GM19397 (cell line): ENCODE data around the gene AKT1.
"Not testable (repeated sequence)": the region's sequence is repeated elsewhere in the genome, so short reads cannot be mapped to it uniquely, and the experiment has no call there.

Experiments used
- ATAC-seq: cut with Tn5 transposase; IDR thresholded peaks from one replicate; pipeline ENCODE4 v1.9.1; 2021; ENCODE audit warnings: mild to moderate bottlenecking, moderate library complexity; ENCODE audit not compliant: unreplicated experiment

Gene AKT1

DNA sequence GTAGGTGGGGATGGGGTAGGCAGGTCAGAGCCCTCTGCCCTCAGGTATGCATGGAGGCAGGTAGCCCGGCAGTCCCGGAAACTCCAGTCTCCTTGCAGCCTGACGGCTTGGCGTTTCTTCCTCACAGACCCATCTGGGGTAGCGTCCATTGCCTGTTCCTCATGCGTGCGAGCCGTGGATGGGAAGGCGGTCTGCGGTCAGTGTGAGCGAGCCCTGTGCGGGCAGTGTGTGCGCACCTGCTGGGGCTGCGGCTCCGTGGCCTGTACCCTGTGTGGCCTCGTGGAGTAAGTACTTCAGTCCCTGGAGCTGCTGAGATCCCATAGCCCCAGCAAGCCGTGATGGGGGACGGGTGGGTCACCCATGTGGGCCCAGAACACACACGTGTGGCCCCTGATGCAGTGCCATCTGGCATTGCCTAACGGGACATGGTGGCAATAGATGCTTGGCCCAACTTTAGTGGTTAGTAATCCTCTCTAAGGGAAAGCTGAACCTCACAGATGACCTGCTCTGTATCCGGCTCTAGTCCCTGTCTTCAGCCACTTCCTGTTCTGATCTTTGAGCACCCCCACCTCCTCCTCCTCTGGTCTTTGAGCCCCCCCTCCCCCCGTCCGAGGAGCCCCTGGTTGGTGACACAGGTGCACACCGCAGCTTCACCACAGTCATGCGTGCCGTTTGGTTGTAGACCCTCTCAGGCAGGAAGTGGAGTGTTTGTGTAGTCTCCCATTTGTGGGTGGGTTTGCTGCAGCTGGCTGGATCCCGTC is 38.9 kb downstream of the AKT1 start:
- no peak for ATAC-seq

DNA sequence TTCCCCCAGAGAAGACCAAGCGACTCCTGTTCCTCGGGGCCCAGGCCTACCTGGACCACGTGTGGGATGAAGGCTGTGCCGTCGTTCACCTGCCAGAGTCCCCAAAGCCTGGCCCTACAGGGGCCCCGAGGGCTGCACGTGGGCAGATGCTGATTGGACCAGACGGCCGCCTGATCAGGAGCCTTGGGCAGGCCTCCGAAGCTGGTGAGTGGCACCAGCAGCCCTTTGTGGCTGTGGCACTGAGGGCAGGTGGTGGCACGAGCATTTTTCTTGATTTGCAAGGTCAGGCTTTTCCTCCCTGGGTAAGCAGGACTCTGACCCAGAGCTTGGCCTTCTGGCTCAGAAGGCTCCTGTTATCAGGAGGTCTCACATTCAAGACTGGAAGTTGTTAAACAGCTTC is 39.9 kb downstream of the AKT1 start:
- no peak for ATAC-seq

DNA sequence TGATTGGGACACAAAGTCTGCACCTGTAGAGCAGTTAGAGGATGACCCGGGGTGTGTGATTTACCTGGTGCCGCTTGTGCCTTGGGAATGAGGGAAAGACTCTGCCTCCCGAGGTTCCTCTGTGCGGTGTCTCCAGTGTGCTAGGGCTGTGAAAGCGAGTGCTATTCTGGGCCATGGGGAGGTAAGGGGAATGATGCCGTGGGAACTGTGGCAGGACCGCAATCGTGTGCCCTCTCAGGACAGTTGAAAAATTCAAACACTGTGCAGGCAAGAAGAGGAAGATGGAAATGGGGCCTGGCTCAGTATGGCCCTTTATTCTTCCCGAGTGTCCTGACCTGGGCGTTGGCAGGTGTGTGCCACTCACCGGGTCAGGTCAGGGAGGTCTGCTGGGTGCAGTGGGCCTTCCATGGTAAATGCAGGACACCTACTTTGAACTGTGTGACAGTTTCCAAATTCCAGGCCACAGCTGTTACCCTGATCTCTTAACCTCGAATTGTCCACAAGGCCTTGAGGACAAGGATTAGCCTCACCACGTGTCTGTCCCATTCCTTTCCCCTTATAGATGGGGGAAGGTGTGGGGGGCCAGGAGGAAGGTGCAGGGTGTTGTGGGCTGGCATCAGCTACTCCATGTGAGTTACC is 41.2 kb downstream of the AKT1 start:
- ATAC-seq = no peak

DNA sequence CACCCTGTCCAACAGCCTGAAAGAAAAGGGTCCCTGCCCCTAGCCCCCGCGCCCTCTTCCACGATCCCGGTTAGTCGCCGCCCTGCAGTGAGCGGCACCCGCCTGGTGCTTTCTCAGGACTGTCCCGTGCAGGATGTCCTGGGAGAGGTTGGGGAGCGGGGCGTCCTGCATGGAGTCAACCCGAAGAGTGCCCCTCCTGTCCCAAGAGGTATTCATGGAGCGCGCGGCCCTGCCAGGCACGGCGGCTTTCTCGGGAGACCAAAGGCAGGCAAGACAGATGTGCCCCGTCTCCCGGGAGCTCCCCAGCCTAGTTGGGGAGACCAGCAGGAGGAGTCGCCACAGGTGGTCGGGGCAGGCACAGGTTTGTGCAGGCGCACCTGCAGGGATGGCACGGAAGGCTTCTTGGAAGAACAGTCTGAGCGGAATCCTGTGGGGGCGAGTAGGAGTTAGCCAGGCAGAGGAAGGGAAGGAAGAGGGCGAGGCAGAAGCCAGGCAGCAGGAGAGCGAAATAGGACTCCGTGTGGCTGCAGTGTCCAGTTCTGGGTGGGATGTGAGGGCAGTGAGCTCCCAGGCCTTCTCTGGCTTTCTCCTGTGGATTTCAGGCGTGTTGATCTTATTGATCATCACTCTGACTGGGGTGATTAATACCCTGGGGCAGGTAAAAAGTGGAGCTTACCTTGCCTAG is 41.9 kb downstream of the AKT1 start:
- ATAC-seq = no peak

DNA sequence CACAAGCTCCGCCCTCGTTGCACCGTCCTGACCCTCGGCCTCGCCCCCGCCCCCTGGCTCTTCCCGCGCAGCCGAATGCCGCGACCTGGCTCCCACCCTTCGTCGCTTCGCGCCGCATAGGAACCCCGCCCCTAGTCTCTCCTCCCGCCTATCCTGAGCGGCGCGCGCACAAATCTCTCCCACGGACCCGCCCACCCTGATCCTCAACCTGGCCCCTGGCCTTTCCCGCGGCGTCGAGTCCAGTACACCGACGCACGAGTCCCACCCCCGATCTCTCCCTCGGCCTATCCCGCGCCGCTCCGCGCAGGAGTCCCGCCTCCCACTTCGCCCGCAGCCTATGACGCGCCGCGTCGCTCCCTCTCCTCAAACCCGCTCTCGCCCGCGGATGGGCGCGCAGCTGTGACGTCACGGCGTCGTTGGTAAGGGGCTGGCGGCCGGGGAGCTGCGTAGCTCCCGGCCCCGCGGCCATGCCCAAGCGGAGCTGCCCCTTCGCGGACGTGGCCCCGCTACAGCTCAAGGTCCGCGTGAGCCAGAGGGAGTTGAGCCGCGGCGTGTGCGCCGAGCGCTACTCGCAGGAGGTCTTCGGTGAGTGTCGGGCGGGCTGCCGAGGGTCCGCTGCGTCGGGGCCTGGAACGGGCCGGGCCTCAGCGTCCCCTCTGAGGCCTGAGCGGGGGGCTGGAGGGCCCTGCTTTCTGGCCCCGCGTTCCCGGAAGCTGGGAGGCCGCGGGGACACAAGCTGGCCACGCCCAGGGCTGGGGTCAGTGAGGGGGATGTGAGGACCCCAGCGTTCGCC is 42.6 kb downstream of the AKT1 start, which contains the start of gene SIVA1:
Gene SIVA1, plus strand, starts transcription at position 413 of the 793 bp plus-strand sequence. Its CDS starts 55 bp downstream, at position 468.
- peak; percentile 89 for ATAC-seq

DNA sequence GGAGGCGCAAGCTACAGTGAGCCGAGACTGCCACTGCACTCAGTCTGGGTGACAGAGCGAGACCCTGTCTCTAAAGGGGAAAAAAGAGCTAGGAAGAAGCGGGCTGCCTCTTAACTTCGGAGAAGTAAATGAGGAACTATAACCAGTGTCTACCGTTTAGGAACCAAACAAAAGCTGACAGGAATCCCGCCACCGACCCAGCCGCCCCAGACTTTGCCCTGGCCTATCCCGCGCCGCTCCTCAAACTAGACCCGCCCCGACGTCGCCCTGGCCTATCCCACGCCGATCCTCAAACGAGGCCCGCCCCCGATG is 43.2 kb downstream of the AKT1 start:
- no peak for ATAC-seq

DNA sequence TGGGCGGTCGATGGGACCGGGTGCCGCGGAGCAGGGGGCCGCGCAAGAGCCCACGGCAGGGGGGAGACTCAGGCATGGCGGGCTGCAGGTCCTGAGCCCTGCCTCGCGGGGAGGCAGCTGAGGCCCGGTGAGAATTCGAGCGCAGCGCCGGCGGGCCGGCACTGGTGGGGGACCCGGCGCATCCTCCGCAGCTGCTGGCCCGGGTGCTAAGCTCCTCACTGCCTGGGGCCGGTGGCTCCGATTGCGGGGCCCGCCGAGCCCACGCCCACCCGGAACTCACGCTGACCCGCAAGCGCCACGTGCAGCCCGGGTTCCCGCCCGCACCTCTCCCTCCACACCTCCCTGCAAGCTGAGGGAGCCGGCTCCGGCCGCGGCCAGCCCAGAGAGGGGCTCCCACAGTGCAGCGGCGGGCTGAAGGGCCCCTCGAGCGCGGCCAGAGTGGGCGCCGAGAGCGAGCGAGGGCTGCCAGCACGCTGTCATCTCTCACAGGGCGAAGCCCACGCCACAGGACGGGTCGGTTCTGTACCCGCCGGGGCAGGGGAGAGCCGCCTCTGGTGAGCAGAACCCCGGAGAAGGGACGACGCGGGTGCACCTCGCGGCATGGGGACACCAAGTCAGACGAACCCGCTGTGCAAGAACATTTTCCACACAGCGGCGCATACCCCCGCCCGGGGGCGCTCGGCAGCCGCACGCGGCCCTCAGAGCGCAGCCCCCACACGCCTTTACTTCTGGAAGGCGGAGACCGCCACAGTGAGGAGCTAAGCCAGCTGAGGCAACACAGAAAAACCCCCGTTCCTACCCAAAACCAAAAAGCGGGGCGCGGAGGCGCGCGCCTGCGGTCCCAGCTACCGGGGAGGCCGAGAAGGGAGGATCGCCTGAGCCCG is 43.8 kb downstream of the AKT1 start:
- no peak for ATAC-seq

DNA sequence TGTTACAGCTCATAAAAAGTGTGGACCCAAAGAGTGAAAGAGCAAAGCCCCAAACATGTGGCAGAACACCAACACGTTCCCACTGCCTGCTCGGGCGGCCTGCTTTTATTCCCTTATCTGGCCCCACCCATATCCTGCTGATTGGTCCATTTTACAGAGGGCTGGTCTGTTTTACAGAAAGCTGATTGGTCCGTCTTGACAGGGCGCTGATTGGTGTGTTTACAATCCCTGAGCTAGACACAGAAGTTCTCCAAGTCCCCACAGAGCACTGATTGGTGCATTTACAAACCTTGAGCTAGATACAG is 44.8 kb downstream of the AKT1 start:
- not testable (repeated sequence) for ATAC-seq

DNA sequence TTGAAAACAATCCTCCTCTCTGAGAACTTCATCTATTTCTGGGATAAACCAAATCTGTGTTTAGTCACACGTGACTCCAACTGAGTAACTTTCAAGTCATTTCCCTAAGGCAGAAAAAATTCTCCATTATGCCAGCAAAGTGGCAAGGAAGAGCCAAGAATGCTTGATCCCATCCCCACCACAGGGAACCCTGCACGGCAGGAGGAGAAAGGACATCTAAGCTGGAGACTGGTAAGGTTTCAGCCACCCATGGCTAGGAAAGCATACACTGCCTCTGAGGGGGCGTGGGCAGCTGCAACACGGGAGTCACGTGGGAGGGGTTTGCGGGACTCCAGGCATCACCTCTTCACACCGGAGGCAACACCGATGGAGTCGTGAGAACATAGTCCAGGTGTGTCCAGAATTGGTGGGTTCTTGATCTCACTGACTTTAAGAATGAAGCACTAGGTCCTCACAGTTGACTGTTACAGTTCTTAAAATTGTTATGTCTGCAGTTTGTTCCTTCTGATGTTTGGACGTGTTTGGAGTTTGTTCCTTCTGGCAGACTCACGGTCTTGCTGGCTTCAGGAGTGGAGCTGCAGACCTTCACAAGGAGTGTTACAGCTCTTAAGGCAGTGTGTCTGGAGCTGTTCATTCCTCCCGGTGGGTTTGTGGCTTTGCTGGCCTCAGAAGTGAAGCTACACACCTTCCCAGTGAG is 45.3 kb downstream of the AKT1 start:
- ATAC-seq = no peak

DNA sequence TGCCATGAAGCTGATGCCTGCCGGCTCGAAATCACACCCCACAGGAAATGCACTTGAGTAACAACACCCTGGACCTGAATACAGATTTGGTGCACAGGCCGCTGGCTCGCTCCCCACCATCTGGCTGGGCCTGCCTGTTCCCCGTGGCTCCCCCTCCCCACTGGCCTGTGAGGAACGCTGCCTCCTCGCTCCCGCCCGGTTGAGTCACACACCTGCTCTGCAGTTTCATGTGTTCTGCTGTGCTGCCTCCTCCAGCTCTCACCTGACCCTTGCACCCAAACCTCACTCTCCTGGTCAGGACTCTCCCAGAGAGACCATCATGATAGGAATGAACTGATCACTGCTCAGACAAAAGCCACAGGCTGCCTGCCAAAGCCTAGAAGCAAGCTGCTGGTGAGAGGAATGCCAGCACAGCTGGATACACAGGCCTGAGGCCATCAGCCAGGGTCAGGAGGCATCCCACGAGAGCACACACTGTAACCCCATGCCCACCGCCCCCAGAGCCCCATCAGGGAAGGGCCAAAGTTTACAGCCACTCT is 46.4 kb downstream of the AKT1 start:
- no peak for ATAC-seq

DNA sequence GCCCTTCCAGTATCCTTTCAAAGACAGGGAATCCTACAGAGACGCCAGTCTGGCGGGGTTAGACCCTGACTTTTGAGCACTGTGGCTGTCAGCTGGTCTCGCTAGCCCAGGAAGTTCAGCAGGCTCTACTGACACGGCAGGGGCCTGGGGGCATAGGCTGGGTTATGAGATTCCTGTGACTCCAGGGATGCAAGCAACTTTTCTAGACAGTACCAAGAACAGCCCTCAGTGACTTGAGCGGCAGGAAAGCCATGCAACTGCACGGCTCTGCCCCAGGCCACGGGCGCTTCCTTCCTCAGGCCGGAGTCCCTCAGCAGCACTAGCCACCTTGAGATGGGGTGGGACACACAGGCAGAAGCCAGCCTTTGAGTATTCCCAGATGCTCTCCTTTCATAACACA is 47.7 kb downstream of the AKT1 start:
- no peak for ATAC-seq

DNA sequence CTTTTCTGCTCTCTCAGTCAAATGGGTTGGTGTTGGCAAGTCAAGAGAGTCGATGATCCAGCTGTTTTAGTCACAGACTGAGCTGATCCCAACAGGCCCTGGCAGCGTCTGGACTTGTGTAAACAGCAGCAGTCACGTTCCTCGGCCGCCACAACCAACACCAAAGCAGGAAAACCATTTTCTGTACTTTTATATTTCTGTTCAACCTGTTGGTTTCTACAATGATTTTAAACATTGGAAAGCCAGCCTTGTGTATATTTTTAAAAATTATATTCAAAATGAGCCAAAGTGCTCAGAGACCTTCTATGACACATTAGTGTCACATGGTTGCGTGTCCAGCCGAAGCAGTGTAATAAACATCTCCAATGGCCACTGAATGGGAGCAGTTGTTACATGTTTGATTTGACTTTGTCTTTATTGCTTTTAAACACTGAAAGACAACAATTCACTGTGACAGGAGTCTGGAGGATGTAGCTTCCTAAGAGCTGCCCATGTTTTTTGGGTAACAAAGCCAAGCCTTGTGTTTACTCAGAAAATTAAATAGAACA is 48.5 kb downstream of the AKT1 start:
- ATAC-seq = no peak

DNA sequence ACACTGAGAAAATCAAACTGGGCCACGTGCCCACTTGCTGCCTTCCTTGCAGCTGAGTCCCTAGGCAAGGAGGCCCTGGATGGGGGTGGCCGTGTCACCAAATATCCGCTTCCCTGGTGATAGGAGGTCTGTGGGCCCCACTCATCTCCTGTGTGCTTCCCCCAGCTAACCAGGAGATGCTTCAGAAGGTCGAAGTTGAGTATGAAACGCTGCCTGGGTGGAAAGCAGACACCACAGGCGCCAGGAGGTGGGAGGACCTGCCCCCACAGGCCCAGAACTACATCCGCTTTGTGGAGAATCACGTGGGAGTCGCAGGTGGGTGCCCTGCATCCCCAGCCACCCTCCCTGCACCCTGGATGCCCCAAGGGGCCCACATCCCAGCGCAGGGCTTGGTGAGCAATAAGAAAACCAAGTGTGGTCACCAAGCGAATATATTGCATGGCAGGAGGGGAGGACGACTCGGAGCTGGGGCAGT is 49.4 kb downstream of the AKT1 start:
- no peak for ATAC-seq

DNA sequence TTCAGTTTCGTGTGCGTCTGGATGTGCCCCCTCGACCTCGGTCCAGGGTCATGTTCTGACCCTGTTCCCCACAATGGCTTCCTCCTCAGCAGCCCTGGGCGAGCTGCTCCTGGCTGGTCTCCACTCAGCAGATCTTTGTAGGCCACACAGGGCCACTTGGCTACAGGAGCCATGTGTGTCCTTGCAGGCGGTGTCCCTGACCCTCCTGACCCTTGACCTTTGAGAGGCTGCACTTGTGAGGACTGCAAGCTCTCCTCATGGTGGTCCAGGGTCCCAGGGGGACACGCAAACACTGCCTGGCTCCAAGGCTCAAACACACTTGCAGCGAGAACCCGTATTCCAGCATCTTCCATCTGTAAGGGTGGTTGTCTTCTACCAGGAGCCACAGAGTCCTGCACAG is 50.1 kb downstream of the AKT1 start:
- no peak for ATAC-seq

DNA sequence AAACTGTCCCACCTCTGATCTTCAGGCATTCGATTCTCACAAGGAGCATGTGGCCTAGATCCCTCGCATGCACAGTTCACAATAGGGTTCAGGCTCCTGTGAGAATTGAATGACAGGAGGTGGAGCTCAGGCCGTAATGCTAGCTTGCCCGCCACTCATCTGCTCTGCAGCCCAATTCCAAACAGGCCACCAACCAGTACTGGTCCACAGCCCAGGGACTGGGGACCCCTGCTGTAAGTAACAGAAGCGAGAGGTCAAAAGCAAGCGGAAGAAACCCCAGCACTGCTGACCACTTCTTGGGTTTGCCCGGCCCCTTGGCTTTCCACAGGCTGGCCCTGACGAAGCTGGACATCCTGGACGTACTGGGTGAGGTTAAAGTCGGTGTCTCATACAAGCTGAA is 51.1 kb downstream of the AKT1 start:
- no peak for ATAC-seq

DNA sequence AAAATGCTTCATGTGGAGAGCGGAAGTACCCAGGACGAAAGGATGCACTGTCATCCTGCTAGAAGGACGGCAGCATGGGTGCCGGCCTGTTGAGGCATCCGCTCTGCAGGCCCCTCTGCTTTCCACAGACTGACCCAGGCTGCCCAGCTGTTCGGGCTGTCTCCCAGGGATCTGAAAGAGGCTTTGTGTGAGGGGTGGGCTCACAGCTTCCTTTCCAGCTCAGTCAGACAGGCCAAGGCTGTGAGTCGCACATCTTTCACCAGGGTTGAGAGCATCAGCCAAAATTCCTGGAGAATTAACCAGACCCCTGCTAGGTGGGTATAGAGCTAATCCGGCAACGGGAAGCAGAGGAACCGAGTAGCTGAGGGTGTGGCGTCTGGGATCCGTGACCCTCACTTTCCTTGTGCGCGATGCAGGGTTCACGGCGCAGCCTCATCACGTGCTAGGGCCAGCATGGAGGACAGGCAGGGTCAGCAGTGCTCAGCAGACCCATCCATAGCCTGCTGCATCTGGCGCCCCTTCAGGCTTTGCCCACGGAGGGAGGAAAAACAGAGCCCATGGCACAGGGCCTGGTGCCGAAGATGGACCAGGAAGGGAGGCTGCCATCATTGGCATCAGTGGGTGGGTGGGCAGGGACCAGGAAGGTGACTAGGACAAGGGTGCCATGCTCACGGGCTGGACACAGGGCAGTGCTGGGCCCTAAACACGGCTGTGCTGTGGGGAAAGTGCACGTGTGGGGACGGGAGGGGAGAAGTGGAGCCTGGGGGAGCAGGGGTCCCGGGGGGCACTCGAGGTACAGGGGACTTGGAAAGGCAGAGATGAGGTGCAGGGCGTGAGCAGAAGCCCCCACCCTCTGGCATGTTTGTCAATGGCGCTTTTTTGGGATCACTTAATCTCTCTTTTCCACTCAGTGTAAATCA is 51.8 kb downstream of the AKT1 start:
- no peak for ATAC-seq

DNA sequence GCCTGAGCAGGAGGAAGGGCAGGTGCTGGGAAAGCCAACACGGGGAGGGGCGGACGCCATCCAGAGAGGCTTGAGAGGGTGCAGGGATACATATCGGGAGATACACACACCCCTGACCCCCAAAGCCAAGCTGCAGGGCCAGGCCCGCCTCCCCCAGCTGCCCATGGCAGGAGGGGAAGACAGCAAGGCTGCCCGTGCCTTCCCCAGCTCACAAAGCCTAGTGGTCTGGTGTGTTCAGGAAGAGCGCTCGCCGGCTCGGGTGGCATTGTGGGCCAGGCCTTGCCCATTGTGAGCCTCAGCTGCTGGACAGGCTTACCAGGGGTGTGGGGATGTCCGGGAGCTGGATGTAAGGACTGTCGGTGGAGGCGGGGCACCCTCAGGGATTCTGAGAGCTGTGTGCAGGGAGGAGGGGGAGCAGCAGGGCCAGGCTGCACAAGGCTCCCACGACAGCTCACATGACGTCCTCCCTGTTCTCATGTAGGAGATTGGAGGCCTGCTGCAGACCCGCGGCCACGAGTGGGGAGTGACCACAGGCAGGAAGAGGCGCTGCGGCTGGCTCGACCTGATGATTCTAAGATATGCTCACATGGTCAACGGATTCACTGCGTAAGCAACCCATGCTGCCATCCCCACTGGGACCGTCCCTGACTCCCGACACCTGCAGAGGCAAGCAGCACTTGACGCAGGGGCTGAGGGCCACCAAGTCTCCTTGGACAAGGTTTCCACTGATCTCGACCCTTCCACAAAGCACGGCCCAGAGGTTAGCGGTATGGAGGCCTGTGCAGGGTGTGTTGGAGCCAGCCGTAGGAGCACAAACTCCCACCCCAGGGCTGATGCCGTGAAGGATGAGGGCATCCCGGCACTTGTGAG is 52.7 kb downstream of the AKT1 start:
- ATAC-seq = no peak
